Measurements from ENCODE around the gene PKDCC. TPM values are rescaled to one million over a fixed set of nuclear protein-coding genes. Genes with fewer than 3 reads are reported as not detected.

The PKDCC gene
- total and polyA plus RNA-seq, 2 of the 13 experiments (the other 11 are each of a cell fraction or from before 2014, with no cell fraction given) = 52.6 to 58.8 TPM

DNA sequence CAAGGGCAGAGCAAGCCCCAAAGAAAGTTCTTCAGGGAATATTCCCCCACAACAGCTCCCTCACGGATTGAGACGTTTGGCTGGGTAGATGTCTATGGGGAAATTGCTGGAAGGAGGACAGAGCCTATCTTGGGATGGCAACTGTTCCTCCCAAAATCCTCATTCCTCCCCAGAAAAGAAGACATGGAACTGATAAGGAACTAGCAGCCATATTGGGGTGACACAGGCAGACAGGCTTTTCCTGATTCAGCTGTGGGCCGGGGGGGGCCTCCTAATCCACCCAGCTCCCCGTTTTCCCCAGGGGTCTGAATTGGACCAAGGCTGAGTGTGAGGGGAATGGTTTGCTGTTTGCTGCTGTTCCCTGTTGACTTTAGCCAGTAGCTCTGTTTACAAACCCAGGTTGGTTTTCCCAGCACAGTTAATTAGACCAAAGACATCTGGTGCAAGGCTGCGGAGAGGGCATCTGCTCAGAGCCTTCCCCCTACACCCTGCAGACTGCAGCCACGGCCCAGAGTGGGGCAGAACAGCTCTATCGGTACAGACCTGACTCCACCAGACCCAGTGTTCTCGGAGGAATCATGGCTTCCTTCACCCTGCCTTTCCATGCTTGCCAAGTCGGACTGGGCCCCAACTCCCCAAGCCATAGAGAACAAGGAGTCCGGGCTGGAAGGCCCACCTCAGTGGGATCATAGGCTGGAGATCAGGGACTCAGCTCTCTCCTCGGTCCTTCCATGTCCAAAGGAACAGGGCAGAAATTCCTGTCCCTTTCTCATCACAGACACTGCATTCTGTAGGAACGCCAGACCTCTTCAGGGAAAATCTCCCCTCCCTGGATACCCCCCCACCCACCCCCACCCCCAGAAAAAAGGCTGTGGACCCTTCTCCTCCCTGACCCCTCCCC, 1.7 kb upstream of the PKDCC start (continued):
- TF ChIP-seq ERF (CRISPR knock-in tag; IDR thresholded peaks at IDR 0.05) (peak; percentile 85), KAT8 (CRISPR knock-in tag; IDR thresholded peaks at IDR 0.05) (no peak), ZKSCAN5 (CRISPR knock-in tag; IDR thresholded peaks at IDR 0.05) (0 out of 2 replicates have a peak, but pooled peaks have one; percentile 52), PTBP1 (IDR thresholded peaks at IDR 0.05; ENCODE audit: low read depth, low read length, poor library complexity, severe bottlenecking) (no peak), ZNF883 (CRISPR knock-in tag; IDR thresholded peaks at IDR 0.05; ENCODE audit: not compliant biosample characterization) (peak; percentile 63), MTA3 (CRISPR knock-in tag; IDR thresholded peaks at IDR 0.05) (no peak), ZNF296 (CRISPR knock-in tag; conservative IDR thresholded peaks at IDR 0.05) (no peak), ATF7-NPFF (CRISPR knock-in tag; IDR thresholded peaks at IDR 0.05; ENCODE audit: low read depth) (no peak; the same call in 1 of the 2 replicates), ATRX (CRISPR knock-in tag; IDR thresholded peaks at IDR 0.05; ENCODE audit: borderline replicate concordance) (no peak), PAWR (CRISPR knock-in tag; IDR thresholded peaks at IDR 0.05; ENCODE audit: borderline replicate concordance) (no peak), FOXA3 (CRISPR knock-in tag; IDR thresholded peaks at IDR 0.05) (peak; percentile 98), AKAP8 (CRISPR knock-in tag; IDR thresholded peaks at IDR 0.05) (no peak), ZFP37 (CRISPR knock-in tag; IDR thresholded peaks at IDR 0.05; ENCODE audit: borderline replicate concordance) (0 out of 2 replicates have a peak, but pooled peaks have one; percentile 32), EEA1 (CRISPR knock-in tag; IDR thresholded peaks at IDR 0.05; ENCODE audit: borderline replicate concordance) (no peak), SKI (IDR thresholded peaks at IDR 0.05; ENCODE audit: partially characterized antibody) (no peak), ZSCAN25 (CRISPR knock-in tag; IDR thresholded peaks at IDR 0.05) (peak; percentile 86)
- TF ChIP-seq, protein P1, sequence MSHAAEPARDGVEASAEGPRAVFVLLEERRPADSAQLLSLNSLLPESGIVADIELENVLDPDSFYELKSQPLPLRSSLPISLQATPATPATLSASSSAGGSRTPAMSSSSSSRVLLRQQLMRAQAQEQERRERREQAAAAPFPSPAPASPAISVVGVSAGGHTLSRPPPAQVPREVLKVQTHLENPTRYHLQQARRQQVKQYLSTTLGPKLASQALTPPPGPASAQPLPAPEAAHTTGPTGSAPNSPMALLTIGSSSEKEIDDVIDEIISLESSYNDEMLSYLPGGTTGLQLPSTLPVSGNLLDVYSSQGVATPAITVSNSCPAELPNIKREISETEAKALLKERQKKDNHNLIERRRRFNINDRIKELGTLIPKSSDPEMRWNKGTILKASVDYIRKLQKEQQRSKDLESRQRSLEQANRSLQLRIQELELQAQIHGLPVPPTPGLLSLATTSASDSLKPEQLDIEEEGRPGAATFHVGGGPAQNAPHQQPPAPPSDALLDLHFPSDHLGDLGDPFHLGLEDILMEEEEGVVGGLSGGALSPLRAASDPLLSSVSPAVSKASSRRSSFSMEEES (CRISPR knock-in tag; IDR thresholded peaks at IDR 0.05) = peak; percentile 23; the same call in 1 of the 2 replicates
- TF ChIP-seq, protein P2, sequence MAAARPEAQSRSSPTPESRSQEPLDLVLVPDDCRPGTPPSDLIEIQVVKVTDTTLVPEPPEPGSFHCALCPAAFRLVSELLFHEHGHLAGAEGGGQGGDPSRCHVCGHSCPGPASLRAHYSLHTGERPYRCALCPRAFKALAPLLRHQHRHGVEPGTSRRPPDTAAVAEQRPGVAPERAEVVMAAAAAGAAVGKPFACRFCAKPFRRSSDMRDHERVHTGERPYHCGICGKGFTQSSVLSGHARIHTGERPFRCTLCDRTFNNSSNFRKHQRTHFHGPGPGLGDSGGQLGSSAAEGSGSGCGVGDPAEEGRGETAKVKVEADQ (CRISPR knock-in tag; IDR thresholded peaks at IDR 0.05; ENCODE audit: borderline replicate concordance) = no peak; the same call in 1 of the 2 replicates
- TF ChIP-seq, protein P3, sequence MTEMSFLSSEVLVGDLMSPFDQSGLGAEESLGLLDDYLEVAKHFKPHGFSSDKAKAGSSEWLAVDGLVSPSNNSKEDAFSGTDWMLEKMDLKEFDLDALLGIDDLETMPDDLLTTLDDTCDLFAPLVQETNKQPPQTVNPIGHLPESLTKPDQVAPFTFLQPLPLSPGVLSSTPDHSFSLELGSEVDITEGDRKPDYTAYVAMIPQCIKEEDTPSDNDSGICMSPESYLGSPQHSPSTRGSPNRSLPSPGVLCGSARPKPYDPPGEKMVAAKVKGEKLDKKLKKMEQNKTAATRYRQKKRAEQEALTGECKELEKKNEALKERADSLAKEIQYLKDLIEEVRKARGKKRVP (CRISPR knock-in tag; IDR thresholded peaks at IDR 0.05) = peak in 1 of 2 experiments; percentile 43; a peak in 1 of 4 replicates
- TF ChIP-seq, protein P4, sequence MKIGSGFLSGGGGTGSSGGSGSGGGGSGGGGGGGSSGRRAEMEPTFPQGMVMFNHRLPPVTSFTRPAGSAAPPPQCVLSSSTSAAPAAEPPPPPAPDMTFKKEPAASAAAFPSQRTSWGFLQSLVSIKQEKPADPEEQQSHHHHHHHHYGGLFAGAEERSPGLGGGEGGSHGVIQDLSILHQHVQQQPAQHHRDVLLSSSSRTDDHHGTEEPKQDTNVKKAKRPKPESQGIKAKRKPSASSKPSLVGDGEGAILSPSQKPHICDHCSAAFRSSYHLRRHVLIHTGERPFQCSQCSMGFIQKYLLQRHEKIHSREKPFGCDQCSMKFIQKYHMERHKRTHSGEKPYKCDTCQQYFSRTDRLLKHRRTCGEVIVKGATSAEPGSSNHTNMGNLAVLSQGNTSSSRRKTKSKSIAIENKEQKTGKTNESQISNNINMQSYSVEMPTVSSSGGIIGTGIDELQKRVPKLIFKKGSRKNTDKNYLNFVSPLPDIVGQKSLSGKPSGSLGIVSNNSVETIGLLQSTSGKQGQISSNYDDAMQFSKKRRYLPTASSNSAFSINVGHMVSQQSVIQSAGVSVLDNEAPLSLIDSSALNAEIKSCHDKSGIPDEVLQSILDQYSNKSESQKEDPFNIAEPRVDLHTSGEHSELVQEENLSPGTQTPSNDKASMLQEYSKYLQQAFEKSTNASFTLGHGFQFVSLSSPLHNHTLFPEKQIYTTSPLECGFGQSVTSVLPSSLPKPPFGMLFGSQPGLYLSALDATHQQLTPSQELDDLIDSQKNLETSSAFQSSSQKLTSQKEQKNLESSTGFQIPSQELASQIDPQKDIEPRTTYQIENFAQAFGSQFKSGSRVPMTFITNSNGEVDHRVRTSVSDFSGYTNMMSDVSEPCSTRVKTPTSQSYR (CRISPR knock-in tag; IDR thresholded peaks at IDR 0.05; ENCODE audit: borderline replicate concordance) = no peak; the same call in 1 of the 2 replicates
- TF ChIP-seq, protein P5, sequence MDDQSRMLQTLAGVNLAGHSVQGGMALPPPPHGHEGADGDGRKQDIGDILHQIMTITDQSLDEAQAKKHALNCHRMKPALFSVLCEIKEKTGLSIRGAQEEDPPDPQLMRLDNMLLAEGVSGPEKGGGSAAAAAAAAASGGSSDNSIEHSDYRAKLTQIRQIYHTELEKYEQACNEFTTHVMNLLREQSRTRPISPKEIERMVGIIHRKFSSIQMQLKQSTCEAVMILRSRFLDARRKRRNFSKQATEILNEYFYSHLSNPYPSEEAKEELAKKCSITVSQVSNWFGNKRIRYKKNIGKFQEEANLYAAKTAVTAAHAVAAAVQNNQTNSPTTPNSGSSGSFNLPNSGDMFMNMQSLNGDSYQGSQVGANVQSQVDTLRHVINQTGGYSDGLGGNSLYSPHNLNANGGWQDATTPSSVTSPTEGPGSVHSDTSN (CRISPR knock-in tag; IDR thresholded peaks at IDR 0.05; ENCODE audit: borderline replicate concordance) = no peak

Measured in HepG2 (cell line).